Kidney epithelial cell (primary cell): Measurements from ENCODE around the gene DBX1. TPM values are rescaled to one million over a fixed set of nuclear protein-coding genes. Genes with fewer than 3 reads are reported as not detected.

Experiments used
- DNase-seq: peaks from one replicate; pipeline ENCODE4 v3.0.0-alpha.2; 2010; ENCODE audit warnings: low read depth
- H3K27me3 ChIP-seq: 2 replicates; pipeline ENCODE4 v1.6.0; 2011; ENCODE audit warnings: low read length; ENCODE audit not compliant: control insufficient read depth, insufficient read depth
- H3K36me3 ChIP-seq: 2 replicates; pipeline ENCODE4 v1.5.1; 2011; ENCODE audit warnings: low read length; ENCODE audit not compliant: control insufficient read depth, insufficient read depth
- H3K4me3 ChIP-seq: 2 replicates; pipeline ENCODE4 v1.5.1; 2011; ENCODE audit warnings: low read depth, mild to moderate bottlenecking, control low read depth, low read length
- CTCF ChIP-seq: IDR thresholded peaks from 2 replicates; pipeline ENCODE4 v1.5.1; 2011; ENCODE audit warnings: mild to moderate bottlenecking, moderate library complexity, low read length, control low read depth, inconsistent platforms; ENCODE audit not compliant: insufficient read depth, poor library complexity, severe bottlenecking
- total RNA-seq: library from RNA; depleted of rRNA; stranded (reverse); fragments of >200 nt; gene quantifications from 2 replicates; pipeline ENCODE4 v1.2.3, GENCODE V29; 2015

DBX1 gene
- not detected in 2 replicates for total RNA-seq

GRCh38 chr11:20160425-20161229 lies at the start of gene DBX1:
Gene DBX1, minus strand, starts transcription at chr11:20160475. Its CDS starts 151 bp downstream, at chr11:20160324.
- H3K36me3 ChIP-seq, result no peaks in the 10 kb centered on the region
- no peak for DNase-seq
- peaks cover 96% of the 10 kb centered on the region for H3K27me3 ChIP-seq
- no peak for TF ChIP-seq CTCF
- H3K4me3 ChIP-seq, result no peak within 1 kb of the TSS

GRCh38 chr11:20208622-20209111 lies 48.4 kb upstream of the DBX1 start:
- no peak for DNase-seq
- peaks cover 31% of the 10 kb centered on the region for H3K27me3 ChIP-seq
- H3K36me3 ChIP-seq, result no peaks in the 10 kb centered on the region
- TF ChIP-seq CTCF, result no peak
- no peak overlapping the region for H3K4me3 ChIP-seq

GRCh38 chr11:20207781-20208621 lies 47.7 kb upstream of the DBX1 start:
- DNase-seq, result no peak
- peaks cover 31% of the 10 kb centered on the region for H3K27me3 ChIP-seq
- no peak for TF ChIP-seq CTCF

GRCh38 chr11:20205807-20206206 lies 45.5 kb upstream of the DBX1 start:
- no peak for DNase-seq
- Histone ChIP-seq H3K4me3 (no peak overlapping the region), H3K27me3 (peaks cover 33% of the 10 kb centered on the region), H3K36me3 (no peaks in the 10 kb centered on the region)
- TF ChIP-seq CTCF, result no peak

More at GRCh38 chr11:20207781-20208621, 47.7 kb upstream of the DBX1 start:
- Histone ChIP-seq H3K36me3 (no peaks in the 10 kb centered on the region), H3K4me3 (no peak overlapping the region)

- H3K36me3 ChIP-seq, result no peaks in the 10 kb centered on the region
- no peak for DNase-seq
- H3K4me3 ChIP-seq, result no peak overlapping the region
- peaks cover 31% of the 10 kb centered on the region for H3K27me3 ChIP-seq
- no peak for TF ChIP-seq CTCF
Measured at GRCh38 chr11:20204681-20205080, 44.4 kb upstream of the DBX1 start.
